HG02938 (cell line): ENCODE results near the gene TBC1D13.
A peak's percentile ranks its signal among the peaks of the same experiment; 100 is the strongest.

Experiments
- ATAC-seq: cut with Tn5 transposase; IDR thresholded peaks from one replicate; pipeline ENCODE4 v1.9.1; 2021; ENCODE audit warnings: mild to moderate bottlenecking, moderate library complexity; ENCODE audit not compliant: unreplicated experiment

TBC1D13 gene

GRCh38 chr9:128819716-128820664, 32.9 kb downstream of the TBC1D13 start:
- no peak for ATAC-seq

DNA sequence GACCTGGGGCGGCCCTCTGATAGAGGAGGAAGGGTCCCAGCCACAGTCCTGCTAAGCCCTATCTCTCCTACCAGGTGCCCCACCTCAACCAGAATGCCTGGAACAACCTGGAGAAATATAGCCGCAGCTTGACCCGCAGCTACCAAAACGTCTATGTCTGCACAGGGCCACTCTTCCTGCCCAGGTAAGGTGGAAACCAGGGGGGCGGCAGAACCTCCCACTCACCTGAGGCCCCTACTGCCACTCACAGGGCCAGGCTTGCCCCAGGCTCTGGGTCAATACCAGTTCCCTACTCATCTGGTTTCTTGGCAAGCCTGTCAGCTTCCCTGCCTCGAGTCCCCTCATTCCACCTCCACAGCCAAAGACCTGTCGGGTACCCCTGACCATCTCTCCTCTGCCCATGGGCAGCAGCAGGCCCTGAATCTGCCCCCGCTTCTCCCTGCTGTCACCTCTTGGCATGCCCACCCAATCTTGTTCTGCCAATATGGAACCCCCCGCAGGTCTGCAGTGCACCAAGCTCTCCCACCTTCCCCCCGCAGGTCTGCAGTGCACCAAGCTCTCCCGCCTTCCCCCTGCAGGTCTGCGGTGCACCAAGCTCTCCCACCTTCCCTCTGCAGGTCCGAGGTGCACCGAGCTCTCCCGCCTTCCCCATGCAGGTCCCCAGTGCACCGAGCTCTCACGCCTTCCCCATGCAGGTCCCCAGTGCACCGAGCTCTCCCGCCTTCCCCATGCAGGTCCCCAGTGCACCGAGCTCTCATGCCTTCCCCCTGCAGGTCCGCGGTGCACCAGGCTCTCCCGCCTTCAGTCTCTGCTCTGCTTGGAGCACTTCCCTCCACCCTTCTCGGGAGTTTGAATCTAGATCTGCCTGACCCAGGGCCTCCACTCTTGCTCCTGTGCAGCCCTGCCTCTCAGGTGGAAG, 33.9 kb downstream of the TBC1D13 start:
- ATAC-seq = no peak

DNA sequence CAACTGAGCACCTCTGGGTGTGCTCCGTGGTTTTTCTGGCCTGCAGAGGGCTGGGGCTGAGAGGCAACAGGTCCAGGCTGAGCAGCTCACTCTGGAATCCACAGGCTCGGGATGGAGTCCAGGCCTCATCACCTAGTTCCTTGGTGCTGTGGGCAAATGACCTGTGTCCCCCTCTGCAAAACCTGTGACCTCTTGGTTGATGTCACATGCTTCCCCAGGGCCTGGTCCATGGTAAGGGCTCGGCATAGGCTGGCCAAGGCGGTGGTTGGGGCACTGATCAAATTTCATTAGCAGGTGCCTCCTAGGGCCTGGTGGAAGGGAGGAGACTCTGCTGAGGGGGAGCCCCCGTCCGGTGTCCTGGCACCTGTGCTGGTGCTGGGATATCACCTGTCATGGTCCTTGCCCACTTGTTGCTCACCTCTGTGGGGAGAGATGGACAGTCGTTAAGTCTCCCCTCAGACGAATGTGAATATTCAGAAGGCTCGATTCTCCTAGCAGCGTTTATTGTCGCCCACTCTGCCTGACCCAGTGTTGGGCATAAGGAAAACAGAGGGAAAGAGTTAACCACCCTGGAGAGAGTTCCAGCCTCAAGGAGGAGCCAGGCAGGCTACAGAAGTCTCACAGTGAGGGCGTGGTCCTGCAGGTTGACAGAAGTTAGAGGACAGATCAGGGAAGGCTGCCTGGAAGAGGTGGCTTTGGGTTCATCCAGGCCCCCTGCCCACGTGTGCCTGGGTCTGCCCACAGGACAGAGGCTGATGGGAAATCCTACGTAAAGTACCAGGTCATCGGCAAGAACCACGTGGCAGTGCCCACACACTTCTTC, 34.7 kb downstream of the TBC1D13 start:
- ATAC-seq = no peak

- no peak for ATAC-seq
These were observed 35.5 kb downstream of the TBC1D13 start for GRCh38 chr9:128822407-128823042.

DNA sequence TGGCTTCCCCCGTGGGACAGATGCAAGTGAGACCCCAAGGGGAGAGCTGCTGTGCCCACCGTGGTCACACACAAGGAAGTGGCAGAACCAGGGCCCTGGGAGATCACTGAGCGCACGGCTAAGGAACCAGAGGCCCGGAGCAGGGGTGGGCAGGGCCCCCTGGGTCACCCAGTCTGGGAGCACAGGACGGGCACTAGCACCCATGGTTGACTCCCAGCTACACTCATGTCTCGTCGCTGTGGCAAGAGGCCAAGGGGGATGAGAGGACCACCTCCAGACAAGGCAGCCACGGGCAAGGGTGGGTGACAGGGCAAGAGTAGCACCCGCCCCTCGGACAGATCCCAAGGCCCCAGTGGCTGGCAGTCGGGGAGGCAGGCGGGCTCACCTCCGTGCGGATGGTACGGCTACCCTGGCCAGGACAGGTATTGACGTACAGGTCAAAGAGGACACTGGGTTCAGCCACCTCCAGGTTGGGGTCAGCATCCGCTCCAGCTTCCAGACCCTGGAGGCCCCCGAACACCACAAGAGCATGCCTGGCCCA, 36.4 kb downstream of the TBC1D13 start:
- ATAC-seq = no peak

GRCh38 chr9:128823903-128824406, 36.9 kb downstream of the TBC1D13 start:
- ATAC-seq = no peak

DNA sequence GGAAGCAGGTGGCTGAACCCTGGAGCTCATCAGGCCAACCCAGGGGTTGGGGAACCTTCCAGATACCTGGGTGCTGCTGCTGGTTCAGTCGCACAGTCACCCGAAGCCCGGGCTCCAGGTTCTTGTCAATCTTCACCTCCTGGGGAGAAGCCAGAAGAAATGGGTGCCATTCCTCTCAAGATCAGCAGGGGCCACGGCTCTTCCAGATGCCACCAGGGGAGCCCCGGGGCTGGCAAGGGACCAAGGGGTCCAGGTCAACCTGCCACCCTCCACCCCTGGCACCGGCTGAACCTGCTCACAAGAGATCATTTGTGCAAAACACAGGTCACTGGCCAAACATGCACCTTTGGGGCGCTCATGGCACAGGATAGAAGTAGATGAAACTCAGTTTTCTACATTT, 37.9 kb downstream of the TBC1D13 start:
- ATAC-seq = no peak

DNA sequence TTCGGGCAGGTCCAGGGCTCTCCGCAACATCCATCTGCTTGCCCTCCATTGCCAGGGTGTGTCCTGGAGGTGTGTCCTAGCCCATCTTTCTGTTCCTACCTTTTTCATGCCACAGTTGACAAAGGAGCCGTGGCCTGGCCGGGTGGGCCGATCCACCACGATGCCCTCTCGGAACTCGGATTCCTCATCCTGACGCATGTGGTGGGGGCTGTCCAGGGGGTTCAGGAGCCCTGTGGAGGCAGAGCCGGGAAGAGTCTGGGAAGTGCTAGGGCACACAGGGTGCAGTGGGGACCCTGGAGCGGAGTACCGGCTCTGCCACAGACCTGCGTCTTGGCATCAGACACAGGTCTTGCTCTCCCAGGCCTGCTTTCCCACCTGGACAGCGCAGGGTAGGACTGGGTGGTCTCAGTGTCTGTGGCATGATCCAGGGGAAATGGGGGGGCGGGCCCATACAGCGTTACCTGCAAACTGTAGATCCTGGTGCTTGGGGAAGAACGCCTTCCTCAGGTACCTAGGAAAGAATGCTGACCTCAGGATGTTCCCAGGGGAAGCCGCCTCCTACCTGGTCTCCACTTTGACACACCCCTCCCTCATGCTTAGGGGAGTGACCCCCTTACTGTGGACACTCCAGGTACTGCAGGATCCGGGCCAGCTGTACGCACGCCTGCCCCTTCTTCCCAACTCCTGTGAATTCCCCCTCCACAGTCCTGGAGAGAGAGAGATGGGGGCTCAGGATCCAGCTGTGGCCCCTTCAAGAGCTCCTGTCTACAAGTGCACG, 39.1 kb downstream of the TBC1D13 start:
- ATAC-seq = no peak

GRCh38 chr9:128828267-128828666, 41.2 kb downstream of the TBC1D13 start:
- no peak for ATAC-seq

DNA sequence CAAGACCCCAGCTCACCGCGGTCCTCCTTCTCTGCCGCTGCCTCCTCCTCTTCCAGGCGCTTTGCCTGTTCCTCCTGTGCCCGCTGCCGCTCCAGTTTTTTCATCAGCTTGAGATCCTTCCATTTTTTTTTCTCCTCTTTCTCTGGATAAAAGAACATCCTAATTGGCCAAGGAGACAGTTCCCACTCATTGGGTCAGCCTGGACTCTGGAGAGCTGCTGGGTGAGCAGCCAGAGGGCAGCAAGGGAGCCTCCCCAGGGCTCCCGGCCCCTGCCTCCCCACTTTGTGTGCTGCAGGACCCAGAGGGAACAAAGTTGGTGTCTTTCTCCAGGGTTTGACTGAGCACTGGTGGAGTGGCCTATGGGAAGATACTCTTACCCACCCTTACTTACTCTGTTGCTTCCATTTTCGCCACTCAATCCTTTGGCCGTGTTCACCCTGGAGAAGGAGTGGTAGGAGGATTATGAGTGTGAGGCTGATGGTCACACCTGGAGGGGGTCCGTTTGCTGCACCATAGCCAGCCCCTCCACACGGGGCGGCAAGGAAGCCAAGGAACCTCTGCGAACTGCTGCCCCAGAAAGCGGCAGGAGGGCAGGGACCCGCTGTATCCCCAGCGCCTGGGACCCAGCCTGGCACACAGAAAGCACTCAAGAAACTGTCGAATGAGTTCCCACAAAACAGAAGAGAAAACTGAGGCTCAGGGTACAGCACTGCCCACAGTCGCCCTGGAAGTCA, 41.8 kb downstream of the TBC1D13 start:
- ATAC-seq = peak; percentile 7

DNA sequence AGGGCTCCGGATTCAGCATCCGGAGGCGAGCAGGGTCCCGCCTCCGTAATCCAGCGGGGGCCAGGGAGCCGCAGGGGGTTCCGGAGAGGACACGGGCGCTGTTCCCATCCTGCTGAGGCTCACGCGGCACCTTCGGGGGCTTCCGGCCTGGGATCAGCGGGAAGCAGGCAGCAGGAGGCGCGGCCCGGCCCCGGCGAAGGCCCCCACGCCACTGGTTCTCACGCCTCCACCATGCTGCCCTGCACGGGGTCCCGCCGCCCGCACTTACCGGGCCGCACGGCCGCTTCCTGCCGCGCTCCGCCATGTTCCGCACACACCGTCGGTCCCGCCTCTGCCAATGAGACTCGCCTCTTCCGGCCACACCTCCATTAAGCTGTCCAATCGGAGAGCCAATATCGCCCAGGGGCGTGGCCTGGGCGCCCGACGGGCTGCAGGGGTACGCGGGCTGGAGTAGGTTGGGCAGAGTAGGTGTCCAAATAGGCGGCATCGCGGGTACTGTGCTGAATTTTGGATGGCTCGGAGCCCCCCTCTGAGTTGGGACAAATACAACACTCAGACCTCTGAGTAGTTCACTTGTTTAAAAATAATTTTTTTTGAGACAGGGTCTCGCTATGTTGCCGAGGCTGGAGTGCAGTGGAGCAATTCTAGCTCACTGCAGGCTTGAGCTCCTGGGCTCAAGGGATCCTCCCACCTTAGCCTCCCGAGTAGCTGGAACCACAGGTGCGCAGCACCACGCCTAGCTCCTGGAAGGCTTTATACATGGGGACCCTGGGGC, 42.6 kb downstream of the TBC1D13 start, which contains the start of gene SPOUT1:
TSS of gene SPOUT1 (minus strand) at position 318 of the 775 bp plus-strand sequence. CDS start at position 304, 14 bp downstream.
- ATAC-seq = peak; percentile 84

GRCh38 chr9:128833696-128834095, 46.6 kb downstream of the TBC1D13 start:
- no peak for ATAC-seq

GRCh38 chr9:128835246-128836210, 48.5 kb downstream of the TBC1D13 start:
- no peak for ATAC-seq

DNA sequence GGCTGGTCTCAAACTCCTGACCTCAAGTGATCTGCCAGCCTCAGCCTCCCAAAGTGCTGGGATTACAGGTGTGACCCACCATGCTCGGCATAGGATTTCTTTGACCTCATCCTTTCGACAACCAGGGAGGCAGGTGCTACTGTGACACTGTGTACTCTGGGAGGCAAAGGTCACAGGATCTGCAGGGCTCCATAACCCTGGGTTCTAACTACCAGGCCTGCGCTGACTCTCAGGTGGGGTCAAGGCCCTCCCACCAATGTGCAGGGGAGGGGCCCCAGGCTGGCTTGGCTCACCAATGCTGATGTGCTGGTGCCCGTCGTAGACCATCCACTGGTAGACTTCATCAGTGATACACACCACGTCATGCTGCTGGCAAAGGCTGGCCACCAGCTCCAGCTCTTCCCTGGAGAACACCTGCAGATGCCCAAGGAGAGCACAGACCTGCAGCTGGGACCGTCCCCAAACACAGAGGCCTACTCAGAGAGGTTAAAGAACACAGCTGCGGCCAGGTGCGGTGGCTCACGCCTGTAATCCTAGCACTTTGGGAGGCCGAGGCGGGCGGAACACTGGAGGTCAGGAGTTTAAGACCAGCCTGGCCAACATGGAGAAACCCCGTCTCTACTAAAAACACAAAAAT, 49.6 kb downstream of the TBC1D13 start:
- no peak for ATAC-seq

DNA sequence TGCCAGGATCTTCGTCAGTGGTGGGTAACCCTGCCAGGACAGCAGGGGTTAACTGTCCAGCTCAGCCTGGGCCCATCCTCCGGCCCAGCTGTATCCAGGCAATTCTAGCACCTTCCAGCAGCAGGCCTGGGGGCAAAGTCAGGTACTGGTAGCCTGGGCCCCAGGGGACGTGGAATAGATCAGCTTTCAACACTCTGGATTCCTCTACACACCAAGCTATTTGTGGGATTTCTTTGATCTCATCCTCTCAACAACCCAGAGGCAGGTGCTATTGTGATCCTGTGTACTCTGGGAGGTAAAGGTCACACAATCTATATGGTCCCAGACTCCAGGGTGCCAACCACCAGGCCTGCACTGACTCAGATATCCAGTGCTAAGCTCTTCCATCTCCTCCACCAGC, 51.3 kb downstream of the TBC1D13 start:
- no peak for ATAC-seq

- no peak for ATAC-seq
These were observed 53.5 kb downstream of the TBC1D13 start for GRCh38 chr9:128840524-128840923.
